ENCODE data around the gene ADSS2.

ADSS2 gene

GRCh38 chr1:244405856-244406255 lies 45.9 kb downstream of the ADSS2 start:
- no peak overlapping the region for H3K9ac ChIP-seq (ENCODE audit: low read depth, low read length, poor library complexity, severe bottlenecking)
- H3K4me3 ChIP-seq (ENCODE audit: low read length, poor library complexity, severe bottlenecking): no peak overlapping the region
- TF ChIP-seq EZH2phosphoT487 (IDR thresholded peaks at IDR 0.05; ENCODE audit: borderline replicate concordance) (no peak), CTCF (conservative IDR thresholded peaks at IDR 0.05; ENCODE audit: low read length) (no peak)
- H3K79me2 ChIP-seq (ENCODE audit: insufficient read depth, low read length): no peaks in the 10 kb centered on the region
- H2AFZ ChIP-seq (ENCODE audit: low read length): no peak overlapping the region
- H3K4me2 ChIP-seq (ENCODE audit: low read depth, low read length, poor library complexity, severe bottlenecking): no peak overlapping the region
- no peaks in the 10 kb centered on the region for H3K27me3 ChIP-seq (ENCODE audit: insufficient read depth, low read length, poor library complexity, severe bottlenecking)
- H4K20me1 ChIP-seq (ENCODE audit: insufficient read depth, low read length, poor library complexity, severe bottlenecking): no peaks in the 10 kb centered on the region
- H3K9me2 ChIP-seq (replicated peaks; ENCODE audit: low read depth, low read length): no peaks in the 10 kb centered on the region
- H3F3A ChIP-seq (ENCODE audit: low read depth): no peaks in the 10 kb centered on the region
- peaks cover 18% of the 10 kb centered on the region; the same call in 1 of the 2 replicates for H3K9me3 ChIP-seq (ENCODE audit: insufficient read depth, low read depth, low read length)
- no peaks in the 10 kb centered on the region for H3K4me1 ChIP-seq (ENCODE audit: insufficient read depth, low read length, poor library complexity, severe bottlenecking)
- H3K36me3 ChIP-seq (ENCODE audit: insufficient read depth, low read length): peaks cover 55% of the 10 kb centered on the region

GRCh38 chr1:244403431-244403830 lies 48.3 kb downstream of the ADSS2 start:
- peaks cover 36% of the 10 kb centered on the region for H3K36me3 ChIP-seq (ENCODE audit: insufficient read depth, low read length)

GRCh38 chr1:244400974-244401373 lies 50.7 kb downstream of the ADSS2 start:
- H3K9me3 ChIP-seq (ENCODE audit: insufficient read depth, low read depth, low read length): peaks cover 19% of the 10 kb centered on the region; the same call in 1 of the 2 replicates
- H3K79me2 ChIP-seq (ENCODE audit: insufficient read depth, low read length): no peaks in the 10 kb centered on the region
- H3K27me3 ChIP-seq (ENCODE audit: insufficient read depth, low read length, poor library complexity, severe bottlenecking): no peaks in the 10 kb centered on the region
- peaks cover 27% of the 10 kb centered on the region for H3K36me3 ChIP-seq (ENCODE audit: insufficient read depth, low read length)
- H2AFZ ChIP-seq (ENCODE audit: low read length): no peak overlapping the region
- H3K9ac ChIP-seq (ENCODE audit: low read depth, low read length, poor library complexity, severe bottlenecking): no peak overlapping the region
- no peaks in the 10 kb centered on the region for H3K9me2 ChIP-seq (replicated peaks; ENCODE audit: low read depth, low read length)
- no peaks in the 10 kb centered on the region for H3F3A ChIP-seq (ENCODE audit: low read depth)
- no peaks in the 10 kb centered on the region for H4K20me1 ChIP-seq (ENCODE audit: insufficient read depth, low read length, poor library complexity, severe bottlenecking)
- TF ChIP-seq EZH2phosphoT487 (IDR thresholded peaks at IDR 0.05; ENCODE audit: borderline replicate concordance) (no peak), CTCF (conservative IDR thresholded peaks at IDR 0.05; ENCODE audit: low read length) (no peak)
- H3K4me2 ChIP-seq (ENCODE audit: low read depth, low read length, poor library complexity, severe bottlenecking): no peak overlapping the region
- no peaks in the 10 kb centered on the region for H3K4me1 ChIP-seq (ENCODE audit: insufficient read depth, low read length, poor library complexity, severe bottlenecking)
- no peak overlapping the region for H3K4me3 ChIP-seq (ENCODE audit: low read length, poor library complexity, severe bottlenecking)

More at GRCh38 chr1:244403431-244403830, 48.3 kb downstream of the ADSS2 start:
- TF ChIP-seq CTCF (conservative IDR thresholded peaks at IDR 0.05; ENCODE audit: low read length): no peak
- TF ChIP-seq EZH2phosphoT487 (IDR thresholded peaks at IDR 0.05; ENCODE audit: borderline replicate concordance): no peak
- Histone ChIP-seq H3F3A (ENCODE audit: low read depth) (no peaks in the 10 kb centered on the region), H3K9ac (ENCODE audit: low read depth, low read length, poor library complexity, severe bottlenecking) (no peak overlapping the region), H3K9me3 (ENCODE audit: insufficient read depth, low read depth, low read length) (peaks cover 19% of the 10 kb centered on the region; the same call in 1 of the 2 replicates), H4K20me1 (ENCODE audit: insufficient read depth, low read length, poor library complexity, severe bottlenecking) (no peaks in the 10 kb centered on the region), H3K4me1 (ENCODE audit: insufficient read depth, low read length, poor library complexity, severe bottlenecking) (no peaks in the 10 kb centered on the region), H3K4me3 (ENCODE audit: low read length, poor library complexity, severe bottlenecking) (no peak overlapping the region), H3K27me3 (ENCODE audit: insufficient read depth, low read length, poor library complexity, severe bottlenecking) (no peaks in the 10 kb centered on the region), H3K9me2 (replicated peaks; ENCODE audit: low read depth, low read length) (no peaks in the 10 kb centered on the region), H3K79me2 (ENCODE audit: insufficient read depth, low read length) (no peaks in the 10 kb centered on the region), H3K4me2 (ENCODE audit: low read depth, low read length, poor library complexity, severe bottlenecking) (no peak overlapping the region), H2AFZ (ENCODE audit: low read length) (no peak overlapping the region)

All from Loucy (cell line).